GM12865 (cell line): Measurements from ENCODE around the gene MTR.

Experiments used
- DNase-seq: peaks from one replicate; pipeline ENCODE4 v3.0.0; 2010; ENCODE audit warnings: low read depth
- H3K4me3 ChIP-seq: 2 replicates; pipeline ENCODE4 v1.5.1; 2011; ENCODE audit warnings: mild to moderate bottlenecking, low read depth, low read length, control low read depth
- TF ChIP-seq, protein P1 (sequence below): IDR thresholded peaks from 2 replicates; pipeline ENCODE4 v1.5.1; 2011; ENCODE audit warnings: low read length, control low read depth, low read depth, inconsistent platforms; ENCODE audit not compliant: insufficient read depth; ENCODE audit errors: missing control alignments

MTR gene

DNA sequence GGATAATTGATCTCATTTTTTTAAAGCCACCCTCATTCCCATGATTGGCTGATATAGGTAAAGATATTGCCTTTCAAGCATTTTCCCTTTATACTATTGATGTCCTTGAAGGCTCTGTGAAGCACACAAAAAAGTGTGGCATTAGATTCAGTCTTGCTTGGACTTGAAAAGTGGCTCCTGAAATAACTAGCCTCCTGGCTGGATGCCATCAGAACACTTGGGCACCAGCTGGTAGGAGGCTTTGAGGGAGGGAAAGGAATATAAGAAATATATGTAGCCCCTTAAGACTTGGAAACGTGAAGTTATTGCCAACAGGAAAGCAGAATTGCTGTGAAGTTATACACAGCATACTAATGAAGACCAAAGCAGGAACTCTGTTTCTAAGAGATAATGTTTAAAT is 14.1 kb downstream of the MTR start:
- TF ChIP-seq, protein P1, sequence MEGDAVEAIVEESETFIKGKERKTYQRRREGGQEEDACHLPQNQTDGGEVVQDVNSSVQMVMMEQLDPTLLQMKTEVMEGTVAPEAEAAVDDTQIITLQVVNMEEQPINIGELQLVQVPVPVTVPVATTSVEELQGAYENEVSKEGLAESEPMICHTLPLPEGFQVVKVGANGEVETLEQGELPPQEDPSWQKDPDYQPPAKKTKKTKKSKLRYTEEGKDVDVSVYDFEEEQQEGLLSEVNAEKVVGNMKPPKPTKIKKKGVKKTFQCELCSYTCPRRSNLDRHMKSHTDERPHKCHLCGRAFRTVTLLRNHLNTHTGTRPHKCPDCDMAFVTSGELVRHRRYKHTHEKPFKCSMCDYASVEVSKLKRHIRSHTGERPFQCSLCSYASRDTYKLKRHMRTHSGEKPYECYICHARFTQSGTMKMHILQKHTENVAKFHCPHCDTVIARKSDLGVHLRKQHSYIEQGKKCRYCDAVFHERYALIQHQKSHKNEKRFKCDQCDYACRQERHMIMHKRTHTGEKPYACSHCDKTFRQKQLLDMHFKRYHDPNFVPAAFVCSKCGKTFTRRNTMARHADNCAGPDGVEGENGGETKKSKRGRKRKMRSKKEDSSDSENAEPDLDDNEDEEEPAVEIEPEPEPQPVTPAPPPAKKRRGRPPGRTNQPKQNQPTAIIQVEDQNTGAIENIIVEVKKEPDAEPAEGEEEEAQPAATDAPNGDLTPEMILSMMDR = no peak
- DNase-seq = no peak
- no peak overlapping the region for H3K4me3 ChIP-seq

GRCh38 chr1:236810018-236810417 is 14.9 kb downstream of the MTR start:
- H3K4me3 ChIP-seq = no peak overlapping the region
- DNase-seq = no peak
- TF ChIP-seq, protein P1 = no peak

GRCh38 chr1:236812334-236813030 is 17.4 kb downstream of the MTR start:
- H3K4me3 ChIP-seq = no peak overlapping the region
- TF ChIP-seq, protein P1 = no peak
- no peak for DNase-seq

GRCh38 chr1:236815941-236816340 is 20.8 kb downstream of the MTR start:
- DNase-seq = no peak
- TF ChIP-seq, protein P1 = no peak
- no peak overlapping the region for H3K4me3 ChIP-seq

GRCh38 chr1:236819856-236820255 is 24.8 kb downstream of the MTR start:
- no peak overlapping the region for H3K4me3 ChIP-seq
- DNase-seq = no peak
- TF ChIP-seq, protein P1 = no peak

DNA sequence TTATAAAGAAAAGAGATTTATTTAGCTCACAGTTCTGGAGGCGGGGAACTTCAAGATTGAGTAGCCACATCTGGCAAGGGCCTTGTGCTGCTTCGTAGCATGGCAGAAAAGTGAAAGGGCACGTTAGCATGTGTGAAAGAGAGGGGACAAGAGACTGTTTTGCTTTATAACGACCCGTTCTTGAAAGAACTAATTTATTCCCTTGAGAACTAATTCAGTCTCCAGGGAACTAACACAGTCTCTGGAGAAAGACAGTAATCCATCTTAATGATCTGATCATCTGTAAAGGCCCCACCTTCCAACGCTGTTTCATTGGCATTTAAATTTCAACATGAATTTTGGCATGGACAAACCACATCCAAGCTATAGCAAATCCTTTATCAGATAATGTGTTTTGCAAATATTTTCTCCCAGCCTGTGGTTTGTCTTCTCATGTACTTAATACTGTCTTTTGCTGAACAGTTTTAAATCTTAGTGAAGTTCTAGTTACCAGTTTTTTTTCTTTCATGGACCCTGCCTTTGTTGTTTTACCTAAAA is 26.1 kb downstream of the MTR start:
- DNase-seq = no peak
- TF ChIP-seq, protein P1 = no peak
- H3K4me3 ChIP-seq = no peak overlapping the region

DNA sequence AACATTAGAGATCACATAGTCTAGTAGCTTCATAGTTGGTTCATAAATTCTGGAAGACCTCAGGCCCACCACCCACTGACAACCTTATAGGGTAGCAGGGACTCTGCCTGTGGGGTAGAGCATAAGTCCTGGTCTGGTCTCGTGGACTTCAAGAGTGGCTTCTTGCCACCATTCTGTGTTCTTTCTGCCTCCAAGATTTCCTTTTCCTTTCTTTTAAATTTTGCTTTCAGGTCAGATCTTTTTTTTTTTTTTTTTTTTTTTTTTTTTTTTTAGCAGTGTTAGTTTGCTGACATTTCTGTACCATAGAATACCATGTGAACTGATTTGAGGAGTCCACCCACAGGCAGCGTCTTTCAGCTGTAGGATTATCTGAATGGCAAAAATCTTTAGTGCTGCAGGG is 28.5 kb downstream of the MTR start:
- no peak overlapping the region for H3K4me3 ChIP-seq
- no peak for DNase-seq
- TF ChIP-seq, protein P1 = no peak
